Panc1 (cell line): ENCODE data around the gene MAP3K4. TPM values are rescaled to one million over a fixed set of nuclear protein-coding genes. Genes with fewer than 3 reads are reported as not detected.

Experiments used
- ATAC-seq: fragments of 200-7000 bp; cut with Tn5 transposase; 2 replicates; pipeline ENCODE4 v1.9.1; 2020; ENCODE audit warnings: mild to moderate bottlenecking, moderate library complexity
- BruUV-seq: library from RNA; stranded (reverse); fragments of 400-500 nt; replicated peaks from 2 replicates; lab custom pipeline; 2021; lab: Mats Ljungman, UMichigan
- CTCF ChIA-PET: fragments of 300-600 bp; sonication (Branson Sonifier 250); formaldehyde crosslinking; loops from one replicate; lab custom pipeline; 2022; ENCODE audit warnings: antibody characterized with exemption; lab: Charles Lee
- POLR2A ChIA-PET: fragments of 300-600 bp; sonication (Branson Sonifier 250); formaldehyde crosslinking; loops from one replicate; lab custom pipeline; 2022; ENCODE audit warnings: antibody characterized with exemption; lab: Charles Lee
- DNase-seq: peaks from one replicate; pipeline ENCODE4 v3.0.0-alpha.2; 2010; ENCODE audit warnings: low read depth, low spot score
- H3K27ac ChIP-seq: 2 replicates; pipeline ENCODE4 v1.5.1; 2011; ENCODE audit warnings: mild to moderate bottlenecking, low read length, inconsistent platforms
- H3K27me3 ChIP-seq: fragments of 200-500 bp; sonication (Bioruptor generic); 2 replicates; pipeline ENCODE4 v1.6.0; 2014; ENCODE audit warnings: low read length, inconsistent platforms; ENCODE audit not compliant: control insufficient read depth, insufficient read depth
- H3K36me3 ChIP-seq: fragments of 200-500 bp; sonication (Bioruptor generic); 2 replicates; pipeline ENCODE4 v1.5.1; 2014; ENCODE audit warnings: inconsistent platforms, mild to moderate bottlenecking, low read length, moderate library complexity; ENCODE audit not compliant: control insufficient read depth, insufficient read depth
- H3K4me1 ChIP-seq: 2 replicates; pipeline ENCODE4 v1.5.1; 2011; ENCODE audit warnings: inconsistent platforms, mild to moderate bottlenecking, low read length, moderate library complexity; ENCODE audit not compliant: control insufficient read depth, insufficient read depth
- H3K4me3 ChIP-seq, 2 experiments: 2 replicates each; pipeline ENCODE4 v1.5.1; 2011 to 2012; ENCODE audit warnings: low read depth in 2 of 2, low read length in 2 of 2, mild to moderate bottlenecking in 2 of 2, inconsistent platforms in 1 of 2, moderate library complexity in 1 of 2
- H3K9me3 ChIP-seq: fragments of 200-500 bp; sonication (Bioruptor generic); 2 replicates; pipeline ENCODE4 v1.5.1; 2014; ENCODE audit warnings: low read depth, mild to moderate bottlenecking, inconsistent platforms, low read length, moderate library complexity; ENCODE audit not compliant: control insufficient read depth, insufficient read depth
- CTCF ChIP-seq: fragments of 450-650 bp; IDR thresholded peaks from 2 replicates; pipeline ENCODE4 v1.5.1; 2017; ENCODE audit warnings: mild to moderate bottlenecking
- POLR2AphosphoS5 ChIP-seq: IDR thresholded peaks from 2 replicates; pipeline ENCODE4 v1.6.1; 2012; ENCODE audit warnings: mild to moderate bottlenecking, low read depth, low read length, moderate library complexity
- REST ChIP-seq, 2 experiments: IDR thresholded peaks; 2 replicates each; pipeline ENCODE4 v1.6.1; 2011 to 2012; ENCODE audit warnings: low read depth in 2 of 2, control low read depth in 1 of 2, low read length in 1 of 2, mild to moderate bottlenecking in 1 of 2, moderate library complexity in 1 of 2; ENCODE audit not compliant: insufficient read depth in 1 of 2
- SIN3A ChIP-seq: IDR thresholded peaks from 2 replicates; pipeline ENCODE4 v1.6.1; 2012; ENCODE audit warnings: low read depth, mild to moderate bottlenecking, low read length, moderate library complexity, borderline replicate concordance; ENCODE audit not compliant: insufficient read depth
- TCF7L2 ChIP-seq: IDR thresholded peaks from 2 replicates; pipeline ENCODE4 v1.6.1; 2011; ENCODE audit warnings: mild to moderate bottlenecking, low read depth, low read length, inconsistent platforms
- in situ Hi-C: cut with HindIII; loops from 2 replicates; pipeline ENCODE4 v1.10.0; 2016; ENCODE audit warnings: low sequenced_read_pairs, low pct_unique_long_range_greater_than_20kb
- intact Hi-C: fragments of 100-400 bp; cut with micrococcal nuclease; formaldehyde crosslinking; loops from one replicate; pipeline ENCODE4 v1.10.0; 2022; ENCODE audit not compliant: unreplicated experiment
- total RNA-seq: library from RNA; stranded (reverse); gene quantifications from one replicate; pipeline ENCODE4 v1.2.1, GENCODE V29; 2021; ENCODE audit not compliant: unreplicated experiment

Gene MAP3K4
- total RNA-seq, 1 experiment from 2014 or later: 49.3 TPM

GRCh38 chr6:161054876-161055275, 63.3 kb downstream of the MAP3K4 start:
- ATAC-seq: no peak
- H3K4me3 ChIP-seq: no peak overlapping the region
- no peaks in the 10 kb centered on the region for H3K36me3 ChIP-seq
- ChIA-PET POLR2A (no interaction called here), CTCF (no interaction called here)
- in situ Hi-C loops (no loop called here), intact Hi-C loops (no loop called here)
- H3K4me1 ChIP-seq: no peaks in the 10 kb centered on the region
- DNase-seq: no peak
- H3K9me3 ChIP-seq: no peaks in the 10 kb centered on the region
- H3K27ac ChIP-seq: no peak overlapping the region
- H3K27me3 ChIP-seq: no peaks in the 10 kb centered on the region
- no TSS peak for BruUV-seq
- no peak for TF ChIP-seq REST (IDR thresholded peaks at IDR 0.05; ENCODE audit: insufficient read depth in 1 of 2, low read depth in 2 of 2, low read length in 1 of 2)
- TF ChIP-seq CTCF: no peak

GRCh38 chr6:161056451-161056850, 64.9 kb downstream of the MAP3K4 start:
- CTCF ChIA-PET: no interaction called here
- no peak for TF ChIP-seq TCF7L2
- TF ChIP-seq REST (IDR thresholded peaks at IDR 0.05; ENCODE audit: insufficient read depth in 1 of 2, low read depth in 2 of 2, low read length in 1 of 2): no peak
- TF ChIP-seq POLR2AphosphoS5: no peak
- no peak for TF ChIP-seq SIN3A
- TF ChIP-seq CTCF: no peak
- Histone ChIP-seq H3K9me3 (no peaks in the 10 kb centered on the region), H3K4me3 (no peak overlapping the region), H3K27me3 (no peaks in the 10 kb centered on the region), H3K27ac (no peak overlapping the region), H3K36me3 (no peaks in the 10 kb centered on the region), H3K4me1 (no peaks in the 10 kb centered on the region)
- ATAC-seq (no peak), DNase-seq (no peak)
- in situ Hi-C loops (no loop called here), intact Hi-C loops (no loop called here)
- BruUV-seq: no TSS peak
- POLR2A ChIA-PET: no interaction called here
